WTC11 (cell line): Measurements from ENCODE around the gene FAM107B. TPM values are rescaled to one million over a fixed set of nuclear protein-coding genes. Genes with fewer than 3 reads are reported as not detected.

Experiments
- ATAC-seq: fragments of 200-7000 bp; cut with Tn5 transposase; 2 replicates; pipeline ENCODE4 v1.10.0; 2021; ENCODE audit warnings: mild to moderate bottlenecking, moderate library complexity
- CTCF ChIA-PET: fragments of 300-600 bp; sonication (Branson Sonifier 250); formaldehyde crosslinking; loops from one replicate; lab custom pipeline; 2021; ENCODE audit warnings: antibody characterized with exemption; lab: Charles Lee
- POLR2A ChIA-PET: fragments of 350-600 bp; sonication (Branson Sonifier 250); formaldehyde crosslinking; loops from one replicate; lab custom pipeline; 2021; ENCODE audit warnings: antibody characterized with exemption; lab: Charles Lee
- DNase-seq: peaks from one replicate; pipeline ENCODE4 v3.0.0; 2021; ENCODE audit warnings: low spot score
- H3K27ac Mint-ChIP-seq: 2 replicates; pipeline ENCODE4 v1.8.0; 2021; ENCODE audit warnings: mixed read lengths
- H3K27me3 Mint-ChIP-seq: 2 replicates; pipeline ENCODE4 v1.8.0; 2021; ENCODE audit warnings: low read depth, mild to moderate bottlenecking, moderate library complexity, mixed read lengths
- H3K36me3 Mint-ChIP-seq: 2 replicates; pipeline ENCODE4 v1.8.0; 2021; ENCODE audit warnings: mixed read lengths
- H3K4me1 Mint-ChIP-seq: 2 replicates; pipeline ENCODE4 v1.8.0; 2022; ENCODE audit warnings: mixed read lengths
- H3K4me3 Mint-ChIP-seq: 2 replicates; pipeline ENCODE4 v1.8.0; 2021; ENCODE audit warnings: mild to moderate bottlenecking, moderate library complexity, mixed read lengths
- H3K9me3 Mint-ChIP-seq: 2 replicates; pipeline ENCODE4 v1.8.0; 2021; ENCODE audit warnings: mixed read lengths
- ARID4B ChIP-seq: sonication (generic); formaldehyde crosslinking; IDR thresholded peaks from 2 replicates; pipeline ENCODE4 v1.8.0; 2023; ENCODE audit warnings: missing genetic modification reagents, mild to moderate bottlenecking, borderline replicate concordance
- CTCF ChIP-seq: fragments of 200-600 bp; IDR thresholded peaks from 2 replicates; pipeline ENCODE4 v1.8.0; 2022; ENCODE audit warnings: antibody characterized with exemption
- ETV6 ChIP-seq: sonication (generic); formaldehyde crosslinking; IDR thresholded peaks from 2 replicates; pipeline ENCODE4 v1.8.1; 2022; ENCODE audit warnings: mild to moderate bottlenecking, missing genetic modification reagents
- FOXK1 ChIP-seq: sonication (generic); formaldehyde crosslinking; IDR thresholded peaks from 2 replicates; pipeline ENCODE4 v1.8.0; 2022; ENCODE audit warnings: mild to moderate bottlenecking, moderate library complexity, missing genetic modification reagents
- KAT7 ChIP-seq: sonication (generic); formaldehyde crosslinking; IDR thresholded peaks from 2 replicates; pipeline ENCODE4 v1.8.1; 2023; ENCODE audit warnings: missing genetic modification reagents, mild to moderate bottlenecking, borderline replicate concordance
- NFE2L1 ChIP-seq: sonication (generic); formaldehyde crosslinking; IDR thresholded peaks from 2 replicates; pipeline ENCODE4 v1.8.1; 2023; ENCODE audit warnings: missing genetic modification reagents
- PRRX2 ChIP-seq: fragments of 250-450 bp; sonication (Bioruptor Pico); IDR thresholded peaks from 2 replicates; pipeline ENCODE4 v1.8.0; 2021; ENCODE audit warnings: mild to moderate bottlenecking
- RORB ChIP-seq: fragments of 250-450 bp; sonication (Bioruptor Pico); IDR thresholded peaks from 2 replicates; pipeline ENCODE4 v1.9.0; 2021; ENCODE audit warnings: mild to moderate bottlenecking
- SP1 ChIP-seq: sonication (generic); formaldehyde crosslinking; conservative IDR thresholded peaks from 2 replicates; pipeline ENCODE4 v1.8.1; 2022; ENCODE audit warnings: missing genetic modification reagents
- ZNF219 ChIP-seq: sonication (generic); formaldehyde crosslinking; IDR thresholded peaks from 2 replicates; pipeline ENCODE4 v1.8.0; 2023; ENCODE audit warnings: missing genetic modification reagents, mild to moderate bottlenecking, borderline replicate concordance
- ZNF317 ChIP-seq: sonication (generic); formaldehyde crosslinking; IDR thresholded peaks from 2 replicates; pipeline ENCODE4 v1.8.1; 2023; ENCODE audit warnings: low read depth, mild to moderate bottlenecking, moderate library complexity, missing genetic modification reagents, borderline replicate concordance
- ZNF512 ChIP-seq: sonication (generic); formaldehyde crosslinking; IDR thresholded peaks from 2 replicates; pipeline ENCODE4 v1.8.1; 2022; ENCODE audit warnings: missing genetic modification reagents, borderline replicate concordance
- total RNA-seq: library from RNA; stranded (reverse); gene quantifications from 3 replicates; pipeline ENCODE4 v1.2.3, GENCODE V29; 2021
- TF ChIP-seq, protein P1 (sequence below): sonication (generic); formaldehyde crosslinking; IDR thresholded peaks from 2 replicates; pipeline ENCODE4 v1.8.0; 2023; ENCODE audit warnings: mild to moderate bottlenecking, missing genetic modification reagents
- TF ChIP-seq, protein P2 (sequence below): sonication (generic); formaldehyde crosslinking; IDR thresholded peaks from 2 replicates; pipeline ENCODE4 v1.8.1; 2022; ENCODE audit warnings: mild to moderate bottlenecking, missing genetic modification reagents, moderate library complexity, borderline replicate concordance

FAM107B gene
- total RNA-seq, 1 experiment from 2014 or later, result 22.4 TPM

- DNase-seq (peak; percentile 58), ATAC-seq (peak; percentile 94)
- no peak overlapping the region; the same call in none of the 2 replicates for H3K27ac Mint-ChIP-seq
- H3K9me3 Mint-ChIP-seq, result peaks cover 17% of the 10 kb centered on the region
- peaks cover 11% of the 10 kb centered on the region for H3K36me3 Mint-ChIP-seq
- ChIA-PET CTCF (interaction anchor here (0.6 to 5.4 kb wide), 15 partner anchors 8 to 293 kb away, joined by 3 to 60 read pairs (median 3); no protein-coding TSS in a partner anchor), POLR2A (interaction anchor here (1.4 kb wide), 1 partner anchor 293 kb away, joined by 5 read pairs; no protein-coding TSS in a partner anchor)
- H3K4me1 Mint-ChIP-seq, result peaks cover 11% of the 10 kb centered on the region
- no peaks in the 10 kb centered on the region for H3K27me3 Mint-ChIP-seq
- no peak overlapping the region for H3K4me3 Mint-ChIP-seq
- TF ChIP-seq NFE2L1 (CRISPR knock-in tag), result no peak
- TF ChIP-seq CTCF, result peak; percentile 41; the same call in 1 of the 2 replicates
- no peak for TF ChIP-seq RORB (CRISPR knock-in tag)
- no peak for TF ChIP-seq PRRX2 (CRISPR knock-in tag)
Measured at GRCh38 chr10:14478604-14479003, 296.1 kb downstream of the FAM107B start.

DNA sequence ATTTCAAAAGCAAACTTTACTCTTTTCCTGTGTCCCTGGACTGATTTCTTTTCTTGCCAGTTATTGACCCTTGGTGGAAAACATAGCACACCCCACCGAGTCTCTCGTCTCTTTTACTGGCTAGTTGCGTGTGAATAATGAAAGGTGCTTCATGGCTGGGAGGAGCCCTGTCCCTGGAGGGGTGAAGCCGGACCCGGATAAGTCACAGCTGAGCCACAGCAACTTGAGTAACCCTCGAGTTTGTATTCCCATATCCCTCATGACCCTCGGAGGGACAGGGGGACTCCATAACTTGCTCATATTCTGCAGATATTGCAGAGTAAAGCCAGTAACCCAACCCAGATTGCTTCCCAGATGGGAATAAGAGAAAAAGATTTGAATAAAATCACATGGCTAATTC lies 296.5 kb downstream of the FAM107B start:
- H3K4me3 Mint-ChIP-seq, result no peak overlapping the region
- no peak for DNase-seq
- peaks cover 11% of the 10 kb centered on the region for H3K36me3 Mint-ChIP-seq
- TF ChIP-seq ZNF317 (no peak), SP1 (CRISPR knock-in tag) (no peak), ZNF512 (CRISPR knock-in tag) (no peak), ETV6 (CRISPR knock-in tag) (no peak)
- TF ChIP-seq, protein P1, sequence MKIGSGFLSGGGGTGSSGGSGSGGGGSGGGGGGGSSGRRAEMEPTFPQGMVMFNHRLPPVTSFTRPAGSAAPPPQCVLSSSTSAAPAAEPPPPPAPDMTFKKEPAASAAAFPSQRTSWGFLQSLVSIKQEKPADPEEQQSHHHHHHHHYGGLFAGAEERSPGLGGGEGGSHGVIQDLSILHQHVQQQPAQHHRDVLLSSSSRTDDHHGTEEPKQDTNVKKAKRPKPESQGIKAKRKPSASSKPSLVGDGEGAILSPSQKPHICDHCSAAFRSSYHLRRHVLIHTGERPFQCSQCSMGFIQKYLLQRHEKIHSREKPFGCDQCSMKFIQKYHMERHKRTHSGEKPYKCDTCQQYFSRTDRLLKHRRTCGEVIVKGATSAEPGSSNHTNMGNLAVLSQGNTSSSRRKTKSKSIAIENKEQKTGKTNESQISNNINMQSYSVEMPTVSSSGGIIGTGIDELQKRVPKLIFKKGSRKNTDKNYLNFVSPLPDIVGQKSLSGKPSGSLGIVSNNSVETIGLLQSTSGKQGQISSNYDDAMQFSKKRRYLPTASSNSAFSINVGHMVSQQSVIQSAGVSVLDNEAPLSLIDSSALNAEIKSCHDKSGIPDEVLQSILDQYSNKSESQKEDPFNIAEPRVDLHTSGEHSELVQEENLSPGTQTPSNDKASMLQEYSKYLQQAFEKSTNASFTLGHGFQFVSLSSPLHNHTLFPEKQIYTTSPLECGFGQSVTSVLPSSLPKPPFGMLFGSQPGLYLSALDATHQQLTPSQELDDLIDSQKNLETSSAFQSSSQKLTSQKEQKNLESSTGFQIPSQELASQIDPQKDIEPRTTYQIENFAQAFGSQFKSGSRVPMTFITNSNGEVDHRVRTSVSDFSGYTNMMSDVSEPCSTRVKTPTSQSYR (CRISPR knock-in tag), result no peak
- TF ChIP-seq, protein P2, sequence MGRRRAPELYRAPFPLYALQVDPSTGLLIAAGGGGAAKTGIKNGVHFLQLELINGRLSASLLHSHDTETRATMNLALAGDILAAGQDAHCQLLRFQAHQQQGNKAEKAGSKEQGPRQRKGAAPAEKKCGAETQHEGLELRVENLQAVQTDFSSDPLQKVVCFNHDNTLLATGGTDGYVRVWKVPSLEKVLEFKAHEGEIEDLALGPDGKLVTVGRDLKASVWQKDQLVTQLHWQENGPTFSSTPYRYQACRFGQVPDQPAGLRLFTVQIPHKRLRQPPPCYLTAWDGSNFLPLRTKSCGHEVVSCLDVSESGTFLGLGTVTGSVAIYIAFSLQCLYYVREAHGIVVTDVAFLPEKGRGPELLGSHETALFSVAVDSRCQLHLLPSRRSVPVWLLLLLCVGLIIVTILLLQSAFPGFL (CRISPR knock-in tag), result no peak
- ATAC-seq, result peak; percentile 23; the same call in 1 of the 2 replicates
- POLR2A ChIA-PET, result interaction anchor here (1.4 kb wide), 1 partner anchor 293 kb away, joined by 5 read pairs; no protein-coding TSS in a partner anchor
- no peak overlapping the region for H3K27ac Mint-ChIP-seq
- CTCF ChIA-PET, result interaction anchor here (0.6 to 5.4 kb wide), 14 partner anchors 9 to 292 kb away, joined by 3 to 60 read pairs (median 3); no protein-coding TSS in a partner anchor
- peaks cover 13% of the 10 kb centered on the region for H3K9me3 Mint-ChIP-seq
- H3K27me3 Mint-ChIP-seq, result no peaks in the 10 kb centered on the region
- H3K4me1 Mint-ChIP-seq, result peaks cover 11% of the 10 kb centered on the region

DNA sequence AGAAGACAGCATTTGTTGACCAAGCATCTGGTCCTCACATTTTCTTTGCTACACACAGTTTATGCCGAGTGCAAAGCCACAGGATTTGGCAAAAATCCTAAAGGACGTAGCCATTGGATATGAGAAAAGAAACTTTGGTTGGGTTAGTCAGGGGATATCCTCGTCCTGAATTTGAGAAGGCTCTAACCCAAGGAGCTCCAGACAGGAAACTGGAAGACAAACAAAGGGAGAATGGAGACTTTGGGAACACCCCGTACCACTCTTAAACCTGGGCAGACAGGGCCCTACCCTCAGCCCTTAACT lies 297.3 kb downstream of the FAM107B start:
- H3K9me3 Mint-ChIP-seq, result peaks cover 13% of the 10 kb centered on the region
- no peak overlapping the region for H3K27ac Mint-ChIP-seq
- H3K4me1 Mint-ChIP-seq, result peaks cover 11% of the 10 kb centered on the region
- no peak for ATAC-seq
- no peak for DNase-seq
- H3K27me3 Mint-ChIP-seq, result no peaks in the 10 kb centered on the region
- ChIA-PET CTCF (interaction anchor here (1.3 to 5.4 kb wide), 5 partner anchors 11 to 291 kb away, joined by 3 to 60 read pairs (median 18); no protein-coding TSS in a partner anchor), POLR2A (interaction anchor here (1.4 kb wide), 1 partner anchor 292 kb away, joined by 5 read pairs; no protein-coding TSS in a partner anchor)
- H3K4me3 Mint-ChIP-seq, result no peak overlapping the region
- TF ChIP-seq ZNF219 (CRISPR knock-in tag) (no peak), ARID4B (no peak), FOXK1 (CRISPR knock-in tag) (no peak), KAT7 (no peak)
- H3K36me3 Mint-ChIP-seq, result peaks cover 11% of the 10 kb centered on the region
